ENCODE data around the gene CA10. TPM values are rescaled to one million over a fixed set of nuclear protein-coding genes. Genes with fewer than 3 reads are reported as not detected.

Gene CA10
- total and polyA plus RNA-seq, 2 donors (not counting 3 experiments of a cell fraction or from before 2014, with no cell fraction given): not detected

GRCh38 chr17:51830451-51830850 lies 328.1 kb downstream of the CA10 start:
- ChIA-PET POLR2A (no interaction called here), CTCF (no interaction called here)
- BruUV-seq (replicated peaks): no TSS peak
- Histone ChIP-seq H3K4me2 (ENCODE audit: insufficient read depth, low read length) (no peak overlapping the region), H3K27me3 (ENCODE audit: control insufficient read depth in 2 of 2, insufficient read depth in 2 of 2, low read length in 2 of 2) (no peaks in the 10 kb centered on the region), H3K79me2 (ENCODE audit: control insufficient read depth, insufficient read depth, low read length) (no peaks in the 10 kb centered on the region), H4K20me1 (replicated peaks; ENCODE audit: control insufficient read depth, extremely low read depth, insufficient read depth, low read length) (no peaks in the 10 kb centered on the region), H3K9me1 (replicated peaks; ENCODE audit: control insufficient read depth, extremely low read depth, insufficient read depth, low read length) (no peaks in the 10 kb centered on the region), H3K4me1 (ENCODE audit: control insufficient read depth, extremely low read depth, insufficient read depth, low read length) (no peaks in the 10 kb centered on the region), H2AFZ (ENCODE audit: low read depth, low read length) (no peak overlapping the region), H3K36me3 (ENCODE audit: control insufficient read depth in 2 of 2, extremely low read depth in 1 of 2, insufficient read depth in 2 of 2, low read length in 2 of 2) (no peaks in the 10 kb centered on the region), H3K9ac (replicated peaks; ENCODE audit: extremely low read depth, insufficient read depth, low read length) (no peak overlapping the region), H3K4me3 (replicated peaks in 1 of 3; ENCODE audit: insufficient read depth in 1 of 3, low read depth in 1 of 3, low read length in 3 of 3) (no peak overlapping the region), H3K27ac (ENCODE audit: insufficient read depth, low read depth, low read length) (no peak overlapping the region), H3K9me3 (replicated peaks; ENCODE audit: control insufficient read depth, insufficient read depth, low read length) (peaks cover 4% of the 10 kb centered on the region)
- dilution Hi-C loops (cut with MboI; ENCODE audit: extremely low pct_ligation_motif_present, low sequenced_read_pairs) (no loop called here), intact Hi-C loops (cut with micrococcal nuclease) (no loop called here)
- DNase-seq (ENCODE audit: low read depth, low spot score) (no peak), FAIRE-seq (no peak)
- TF ChIP-seq POLR2A (IDR thresholded peaks at IDR 0.05; ENCODE audit: low read depth, low read length) (no peak), JUN (IDR thresholded peaks at IDR 0.05; ENCODE audit: borderline replicate concordance, insufficient read depth, insufficient read length, low read depth) (no peak), POLR2AphosphoS5 (IDR thresholded peaks at IDR 0.05; ENCODE audit: insufficient read depth, low read depth, low read length) (no peak), EZH2 (IDR thresholded peaks at IDR 0.05; ENCODE audit: borderline replicate concordance, low read depth, low read length, severe bottlenecking) (no peak), MYC (IDR thresholded peaks at IDR 0.05; ENCODE audit: low read depth, low read length) (no peak), FOS (IDR thresholded peaks at IDR 0.05; ENCODE audit: borderline replicate concordance, insufficient read depth, low read length) (no peak), GATA2 (IDR thresholded peaks at IDR 0.05; ENCODE audit: insufficient read depth, insufficient read length, low read depth, low read length) (no peak), MAX (IDR thresholded peaks at IDR 0.05; ENCODE audit: insufficient read depth, insufficient read length) (no peak), CTCF (IDR thresholded peaks at IDR 0.05; ENCODE audit: extremely low read depth in 1 of 2, insufficient read depth in 1 of 2, low read depth in 1 of 2, low read length in 2 of 2) (no peak)
